GM21717 (cell line): ENCODE measurements around the gene TNFSF11.

Experiments used
- ATAC-seq: cut with Tn5 transposase; IDR thresholded peaks from one replicate; pipeline ENCODE4 v1.9.1; 2021; ENCODE audit warnings: mild to moderate bottlenecking, moderate library complexity; ENCODE audit not compliant: unreplicated experiment

The TNFSF11 gene

DNA sequence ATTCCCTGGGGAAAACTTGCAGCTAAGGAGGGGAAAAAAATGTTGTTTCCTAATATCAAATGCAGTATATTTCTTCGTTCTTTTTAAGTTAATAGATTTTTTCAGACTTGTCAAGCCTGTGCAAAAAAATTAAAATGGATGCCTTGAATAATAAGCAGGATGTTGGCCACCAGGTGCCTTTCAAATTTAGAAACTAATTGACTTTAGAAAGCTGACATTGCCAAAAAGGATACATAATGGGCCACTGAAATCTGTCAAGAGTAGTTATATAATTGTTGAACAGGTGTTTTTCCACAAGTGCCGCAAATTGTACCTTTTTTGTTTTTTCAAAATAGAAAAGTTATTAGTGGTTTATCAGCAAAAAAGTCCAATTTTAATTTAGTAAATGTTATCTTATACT lies 33.6 kb downstream of the TNFSF11 start:
- no peak for ATAC-seq

DNA sequence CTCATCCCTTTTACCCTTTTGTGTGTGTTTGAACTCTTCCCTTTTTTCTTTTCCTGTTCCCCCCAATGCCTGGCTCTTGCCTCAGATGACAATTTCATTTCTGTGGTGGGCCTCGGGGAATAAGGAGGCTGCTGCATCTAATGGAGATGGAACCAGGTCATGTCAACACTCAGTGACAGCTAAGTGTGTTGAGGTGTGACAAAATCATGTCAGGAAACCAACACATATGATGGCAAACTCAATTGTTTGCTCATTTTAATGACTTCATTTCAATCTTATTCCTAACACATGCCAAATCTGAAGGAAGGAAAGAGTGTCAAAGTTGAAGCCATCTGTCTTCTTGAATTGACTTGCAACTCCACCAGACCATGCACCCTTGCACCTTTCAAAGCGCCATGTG lies 36.7 kb downstream of the TNFSF11 start:
- no peak for ATAC-seq

DNA sequence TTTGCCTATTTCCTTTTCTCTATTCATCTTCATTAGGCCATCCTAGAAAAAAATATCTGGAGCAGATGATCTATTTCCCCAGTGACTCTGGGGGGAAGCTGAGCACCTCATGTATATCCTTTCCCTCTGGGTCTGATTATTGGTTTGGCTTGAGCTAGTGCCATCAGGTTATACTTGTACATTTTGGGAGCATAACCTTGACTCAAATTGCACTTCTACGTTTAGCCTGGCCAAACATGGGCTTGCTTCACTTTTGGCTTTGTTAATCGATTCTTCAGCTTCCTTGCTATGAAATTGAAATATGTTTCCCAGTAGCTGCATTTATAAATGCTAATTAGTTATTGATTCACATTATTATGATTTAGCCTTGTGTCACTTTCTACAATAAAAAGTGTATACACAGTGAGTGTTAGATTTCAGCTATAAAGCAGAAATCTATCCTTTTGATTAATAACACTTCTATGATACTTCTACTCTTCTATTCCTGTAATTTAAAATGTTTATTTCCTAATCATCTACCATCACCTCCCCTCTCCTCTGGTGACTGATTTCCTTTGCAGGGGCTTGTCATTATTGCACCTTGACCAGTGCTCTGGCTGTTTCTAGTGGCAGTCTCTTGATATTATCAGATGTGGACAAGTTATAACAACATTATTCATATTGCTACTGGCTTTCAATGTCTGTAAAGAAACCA lies 37.3 kb downstream of the TNFSF11 start:
- no peak for ATAC-seq

DNA sequence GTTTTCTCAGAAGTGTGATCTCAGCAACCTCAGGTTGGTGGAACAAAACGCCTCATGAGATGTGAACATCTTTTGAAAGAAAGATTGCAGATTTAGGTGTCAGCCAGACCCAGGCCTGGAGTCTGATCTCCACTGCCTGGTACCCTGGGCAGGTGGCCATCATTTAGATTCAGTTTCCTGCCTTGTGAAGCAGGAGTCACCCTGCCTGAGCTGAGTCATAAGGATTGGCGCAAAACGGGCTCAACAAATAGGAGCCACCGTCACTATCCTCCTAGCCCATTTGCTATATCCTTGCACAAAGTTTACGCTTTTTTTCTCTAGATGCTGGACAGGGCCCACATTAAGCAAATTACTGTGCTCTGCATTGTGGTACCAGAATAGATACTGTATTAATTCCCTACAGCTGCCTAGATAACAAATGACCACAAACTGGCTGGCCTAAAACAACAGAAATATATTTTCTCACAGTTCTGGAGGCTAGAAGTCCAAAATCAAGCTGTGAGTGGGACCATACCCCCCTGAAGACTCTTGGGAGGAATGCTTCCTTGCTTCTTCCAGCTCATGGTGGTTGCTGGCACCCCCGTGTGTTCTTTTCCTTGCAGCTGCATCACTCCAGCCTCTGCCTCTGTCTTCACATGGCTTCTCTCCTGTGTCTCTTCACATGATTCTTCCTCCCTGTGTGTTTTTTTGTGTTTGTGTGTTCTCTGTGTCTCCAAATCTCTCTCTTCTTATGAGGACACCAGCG lies 38.2 kb downstream of the TNFSF11 start:
- ATAC-seq, result no peak

DNA sequence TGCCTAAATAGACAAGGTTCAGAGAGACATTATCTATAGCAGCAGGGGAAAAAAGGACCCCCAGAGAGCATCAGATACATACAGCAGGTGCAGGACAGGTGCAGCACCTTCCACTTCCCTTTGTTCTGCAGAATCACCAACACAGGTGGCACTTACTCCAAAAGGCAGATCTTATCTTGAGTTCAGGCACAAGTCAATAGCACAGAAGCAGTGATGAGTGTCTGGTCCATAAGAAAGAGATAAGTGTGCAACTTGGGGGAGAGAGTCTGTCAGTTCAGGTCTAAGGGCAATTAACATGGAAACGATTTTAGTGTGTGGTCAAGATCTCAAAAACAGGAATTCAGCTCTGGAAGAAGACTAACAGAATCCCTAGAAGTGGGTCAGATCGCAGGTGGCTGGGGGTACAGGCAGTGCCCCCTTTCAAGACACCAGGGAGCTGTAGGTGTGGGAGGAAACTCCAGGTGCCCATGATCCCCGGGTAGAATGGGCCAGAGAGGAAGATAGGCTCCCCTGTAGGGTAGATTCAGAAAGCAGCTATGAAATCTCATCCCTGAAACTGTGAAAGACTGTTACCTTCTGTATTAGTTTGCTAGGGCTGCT lies 40.6 kb downstream of the TNFSF11 start:
- no peak for ATAC-seq

DNA sequence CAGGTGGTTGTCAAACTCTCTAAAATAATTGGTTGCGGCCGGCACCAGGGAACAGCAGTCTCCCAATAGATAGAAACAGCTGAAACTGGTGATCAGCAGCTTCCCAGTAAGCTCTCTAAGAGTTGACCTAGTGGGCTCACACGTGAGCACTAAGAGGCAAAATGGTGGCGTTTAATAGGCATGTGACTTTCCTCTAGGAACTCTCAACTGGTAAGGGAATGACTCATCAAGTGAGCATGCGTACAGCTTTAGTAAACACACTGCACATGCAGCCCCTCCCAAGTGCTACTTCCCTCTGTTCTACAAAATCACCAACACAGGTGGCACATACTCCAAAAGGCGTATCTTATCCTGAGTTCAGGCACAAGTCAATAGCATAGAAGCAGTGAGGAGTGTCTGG lies 41.7 kb downstream of the TNFSF11 start:
- ATAC-seq, result no peak

DNA sequence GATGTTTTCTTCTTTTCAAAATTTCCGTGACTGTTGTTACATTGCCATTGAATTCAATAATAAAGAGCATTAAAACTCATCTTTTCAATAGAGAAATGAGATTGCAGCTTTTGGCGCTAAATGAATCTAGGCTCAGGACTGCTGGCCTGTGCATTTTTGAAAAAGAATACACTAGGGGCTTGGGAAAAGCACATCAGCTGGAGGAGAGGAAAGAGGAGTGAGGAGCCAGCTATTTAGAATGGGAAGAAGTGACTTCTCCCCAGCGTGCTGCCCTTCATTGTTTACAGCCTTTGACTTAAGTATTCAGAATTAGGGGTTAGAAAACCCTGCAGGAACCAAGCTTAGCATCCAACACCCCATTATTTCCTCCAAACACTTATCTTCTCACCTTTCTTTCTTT lies 43.3 kb downstream of the TNFSF11 start:
- ATAC-seq, result no peak

DNA sequence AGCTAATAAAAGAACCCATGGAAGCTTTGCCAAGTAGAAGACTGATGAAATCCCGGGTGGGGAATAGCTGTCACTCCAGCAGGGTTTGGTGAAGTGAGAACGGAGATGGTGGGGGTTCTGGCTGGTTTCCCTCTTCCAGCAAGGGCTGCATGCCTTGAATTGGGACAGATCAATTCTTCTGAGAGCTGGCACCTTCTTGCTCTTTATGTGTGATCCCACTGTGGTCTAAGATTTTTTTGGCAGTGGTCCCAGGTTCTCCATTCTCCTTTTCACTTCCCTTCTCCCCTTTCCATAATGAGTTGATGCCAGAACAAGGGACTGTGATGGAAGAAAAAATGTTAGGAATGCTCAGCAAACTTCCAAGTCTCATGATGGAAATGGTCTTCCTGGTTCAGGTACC lies 50.0 kb downstream of the TNFSF11 start:
- ATAC-seq, result no peak

DNA sequence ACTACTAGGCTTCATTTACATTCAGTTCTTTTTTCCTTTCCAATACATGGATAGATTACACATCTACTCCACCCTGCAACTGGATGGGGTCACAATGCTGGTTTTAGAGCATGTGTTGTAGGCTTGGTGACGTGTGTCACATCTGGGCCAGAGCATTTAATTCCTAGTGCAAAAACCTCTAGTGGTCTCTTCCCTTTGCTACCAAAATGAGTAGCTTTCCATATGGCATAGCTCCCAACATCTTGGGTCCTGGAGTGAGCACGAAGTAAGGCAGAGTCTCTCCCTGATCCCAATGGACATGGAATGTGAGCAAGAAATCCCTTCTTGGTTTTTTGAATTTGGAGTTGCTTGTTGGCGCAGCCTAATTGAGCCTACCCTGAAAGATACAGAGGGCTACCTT lies 51.7 kb downstream of the TNFSF11 start:
- no peak for ATAC-seq

DNA sequence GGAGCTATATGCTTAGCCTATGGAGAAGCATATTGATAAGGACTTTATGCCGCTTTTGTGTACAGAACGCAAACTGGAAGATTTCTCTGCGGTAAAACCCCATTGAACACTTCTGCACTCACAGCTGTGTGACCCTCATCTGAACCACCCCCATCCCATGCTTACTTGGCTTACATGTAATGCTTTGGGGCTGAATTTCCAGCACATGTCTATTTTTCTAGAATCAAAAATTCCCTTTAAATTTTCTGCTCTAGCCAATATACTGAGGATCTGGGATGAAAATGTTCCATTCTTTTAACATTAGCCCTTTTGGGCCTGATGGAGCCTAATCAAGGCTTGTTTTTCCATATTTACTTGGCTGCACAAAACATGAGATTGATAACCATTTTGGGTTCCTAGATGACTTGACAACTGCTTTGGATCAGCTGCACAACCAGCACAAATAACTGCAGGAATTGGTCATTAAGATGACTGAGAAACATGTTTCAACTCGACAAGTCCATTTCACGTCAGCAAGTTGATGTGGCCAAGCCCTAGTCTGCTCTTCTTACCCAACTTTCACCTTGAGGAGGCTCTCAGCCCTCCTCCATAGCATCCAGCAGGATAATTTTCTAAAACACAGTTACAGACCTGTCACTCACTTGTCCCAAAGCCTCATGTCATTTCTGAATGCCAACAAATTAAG lies 52.4 kb downstream of the TNFSF11 start:
- ATAC-seq, result no peak

DNA sequence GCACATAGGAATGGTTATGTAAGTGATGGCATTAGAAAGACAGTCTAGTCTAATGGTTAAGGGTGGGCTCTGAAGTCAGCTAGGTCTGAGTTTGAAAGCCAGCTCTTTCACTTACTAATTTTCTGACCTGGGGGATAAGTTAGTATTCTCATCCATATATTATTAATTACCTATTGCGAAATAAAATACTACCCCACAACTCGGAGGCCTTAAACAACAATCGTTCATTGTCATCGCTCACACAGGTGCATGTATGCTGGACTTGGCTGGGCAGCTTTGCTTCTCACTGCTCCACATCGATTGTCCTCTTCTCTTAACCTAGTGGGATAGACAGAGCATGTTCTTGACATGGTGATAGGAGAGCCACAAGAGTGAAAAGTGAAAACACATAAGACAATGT lies 54.7 kb downstream of the TNFSF11 start:
- ATAC-seq, result no peak

DNA sequence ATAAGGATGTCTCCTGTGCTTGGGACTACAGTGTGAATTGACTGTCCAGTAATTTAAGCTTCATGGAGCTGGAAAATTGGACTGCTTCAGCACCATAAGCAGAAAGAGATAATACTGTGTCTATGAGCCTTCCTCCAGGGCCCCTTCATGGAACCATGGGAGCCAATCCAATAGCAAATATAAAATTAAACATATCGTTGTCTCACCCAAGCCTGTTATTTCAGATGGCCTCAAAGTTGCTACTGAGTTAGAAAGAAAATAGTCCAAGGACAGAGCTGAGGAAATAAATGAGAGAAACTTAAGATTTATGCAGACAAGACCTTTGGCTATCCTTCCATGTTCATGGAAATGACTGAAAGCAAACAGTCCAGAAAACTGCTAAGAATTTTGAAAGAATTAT lies 57.2 kb downstream of the TNFSF11 start:
- ATAC-seq, result no peak

DNA sequence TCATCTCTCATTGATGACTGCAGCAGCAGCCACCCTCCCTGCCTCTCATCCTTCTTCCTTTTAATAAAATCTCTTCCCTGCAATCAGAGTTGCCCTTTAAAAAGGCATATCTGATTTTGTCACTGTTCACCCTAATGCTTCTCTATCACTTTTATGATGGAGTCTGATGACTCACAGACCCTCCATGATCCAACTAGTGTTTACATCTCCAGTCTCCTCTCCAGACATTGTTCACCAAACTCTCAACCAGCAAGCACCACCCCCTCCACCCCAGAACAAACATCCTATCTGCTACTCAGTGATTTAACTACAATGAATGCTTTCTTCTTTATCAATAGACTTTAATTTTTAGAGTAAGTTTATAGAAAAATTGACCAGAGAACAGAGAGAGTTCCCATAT lies 59.5 kb downstream of the TNFSF11 start:
- ATAC-seq, result no peak

DNA sequence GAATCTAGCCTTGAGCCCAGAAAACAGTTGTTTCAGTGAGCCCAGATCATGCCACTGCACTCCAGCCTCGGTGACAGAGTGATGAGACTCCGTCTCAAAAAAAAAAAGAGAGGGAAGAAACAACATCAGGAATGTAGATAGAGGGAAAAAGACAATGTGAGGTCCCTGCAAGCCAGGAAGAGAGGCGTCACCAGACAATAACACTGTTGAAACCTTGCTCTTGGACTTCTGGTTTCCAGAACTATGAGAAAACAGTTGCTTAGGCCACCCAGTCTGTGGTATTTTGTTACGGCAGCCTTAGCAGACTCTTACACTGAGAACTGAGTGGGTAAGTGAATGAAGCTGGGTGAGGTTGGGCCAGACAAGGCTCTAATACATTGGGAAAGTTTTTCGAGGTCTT lies 64.1 kb downstream of the TNFSF11 start:
- no peak for ATAC-seq

DNA sequence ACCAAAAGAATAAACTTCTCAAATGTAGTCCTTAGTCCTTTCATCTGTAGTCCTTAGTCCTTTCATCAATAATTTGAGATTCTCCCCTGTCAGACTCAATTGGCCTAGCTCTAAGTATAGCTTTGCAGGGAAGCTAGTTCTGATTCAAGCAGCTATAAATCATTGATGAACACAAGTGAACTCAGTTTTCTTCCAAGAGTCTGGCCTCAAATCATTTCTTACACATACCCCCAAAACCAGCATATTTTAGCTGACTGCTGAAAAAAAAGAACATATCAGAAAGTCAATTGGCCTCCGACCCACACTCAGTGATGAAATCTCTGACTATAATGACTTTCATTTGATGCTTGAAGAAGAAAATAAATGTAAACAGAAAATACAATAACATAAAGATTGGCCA lies 64.9 kb downstream of the TNFSF11 start:
- no peak for ATAC-seq

DNA sequence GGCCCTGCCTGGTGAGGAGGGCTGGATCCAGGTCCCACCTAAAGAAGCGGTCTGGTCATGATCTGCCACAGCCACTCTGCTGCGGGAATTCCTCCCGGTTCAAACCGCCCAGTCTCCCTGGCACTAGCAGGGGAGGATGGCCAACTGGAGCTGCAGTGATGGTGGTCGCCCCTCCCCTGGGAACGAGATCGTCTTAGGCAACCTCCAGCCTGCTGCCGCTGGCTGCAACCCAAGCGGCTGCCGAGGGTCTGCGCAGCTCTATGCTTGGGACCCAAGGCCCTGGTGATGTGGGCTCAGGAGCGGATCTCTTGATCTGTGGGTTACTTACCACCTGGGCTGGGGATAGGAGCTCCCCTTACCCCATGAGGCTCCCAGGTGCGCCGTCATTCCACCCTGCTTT lies 69.1 kb downstream of the TNFSF11 start:
- no peak for ATAC-seq

DNA sequence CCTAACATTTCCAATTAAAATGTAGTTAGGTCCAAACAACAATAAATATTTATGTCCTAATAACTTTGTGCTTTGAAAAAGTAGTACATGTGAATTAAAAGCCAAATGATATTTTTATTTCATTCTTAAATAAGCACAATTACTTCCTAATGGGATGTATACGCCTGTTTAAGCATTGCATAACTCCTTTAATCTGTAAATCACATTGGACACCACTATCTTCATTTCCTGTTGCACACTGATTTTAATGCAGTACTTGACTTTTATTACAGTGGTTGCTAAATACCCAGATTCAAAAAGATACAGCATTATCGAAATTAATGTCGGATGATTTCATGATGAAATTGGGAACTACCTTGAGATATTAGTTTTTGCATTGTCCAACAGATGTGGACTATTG lies 70.9 kb downstream of the TNFSF11 start:
- no peak for ATAC-seq

DNA sequence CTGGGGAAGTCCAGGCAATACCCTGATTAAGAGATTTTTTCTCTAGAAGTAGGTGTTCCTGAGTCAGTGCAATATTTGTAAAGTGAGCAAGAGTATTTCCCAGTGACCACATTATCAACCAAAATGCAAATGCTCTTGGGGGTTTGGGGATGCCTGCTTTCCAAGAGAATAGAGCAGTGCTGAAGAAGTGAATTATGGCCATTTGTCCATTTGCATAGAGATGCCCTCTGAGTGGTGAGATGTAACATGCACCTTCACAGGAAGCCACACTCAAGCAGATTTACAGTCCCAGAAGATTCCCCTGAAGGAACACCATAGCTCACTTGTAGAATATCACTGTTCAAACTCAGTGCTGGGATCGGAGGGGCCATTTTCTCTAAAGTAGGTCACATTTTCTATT lies 71.8 kb downstream of the TNFSF11 start:
- no peak for ATAC-seq

DNA sequence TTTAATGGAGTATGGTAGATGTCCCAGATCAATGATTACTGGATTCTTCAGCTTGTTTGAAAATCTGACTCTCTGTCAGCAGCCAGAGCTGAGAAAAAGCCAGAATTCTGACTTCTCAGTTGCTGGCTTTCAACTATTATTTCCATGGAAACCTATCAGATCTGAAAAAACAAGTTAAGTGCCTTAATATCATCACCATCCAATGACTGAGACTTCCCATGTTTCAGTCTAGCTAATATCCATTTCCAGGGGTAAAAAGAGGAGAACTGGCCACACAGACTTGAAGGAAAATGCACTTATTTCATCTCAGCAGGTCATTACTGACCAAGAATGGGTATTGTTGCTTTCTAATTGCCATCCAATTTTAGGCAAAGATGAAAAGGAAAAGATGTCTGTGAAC lies 75.2 kb downstream of the TNFSF11 start:
- ATAC-seq, result no peak

DNA sequence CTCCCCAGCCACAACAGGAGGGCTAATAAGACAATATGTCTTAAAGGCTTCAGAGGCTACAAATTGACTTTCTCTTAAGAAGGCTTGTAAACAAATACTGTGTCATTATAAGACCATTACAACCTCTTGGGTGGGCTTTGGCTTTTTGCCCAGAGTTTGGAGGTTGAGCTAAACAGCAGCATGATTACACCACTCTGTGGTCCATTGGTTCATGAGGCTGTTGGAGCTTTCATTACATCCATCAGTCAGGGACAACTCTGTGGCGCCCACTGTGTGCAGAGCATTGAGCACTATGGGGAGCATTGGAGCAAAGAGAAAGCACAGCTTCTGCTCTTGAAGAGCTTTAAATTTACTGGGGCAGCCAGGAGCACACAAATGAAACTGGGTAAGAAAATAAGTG lies 75.9 kb downstream of the TNFSF11 start:
- no peak for ATAC-seq

DNA sequence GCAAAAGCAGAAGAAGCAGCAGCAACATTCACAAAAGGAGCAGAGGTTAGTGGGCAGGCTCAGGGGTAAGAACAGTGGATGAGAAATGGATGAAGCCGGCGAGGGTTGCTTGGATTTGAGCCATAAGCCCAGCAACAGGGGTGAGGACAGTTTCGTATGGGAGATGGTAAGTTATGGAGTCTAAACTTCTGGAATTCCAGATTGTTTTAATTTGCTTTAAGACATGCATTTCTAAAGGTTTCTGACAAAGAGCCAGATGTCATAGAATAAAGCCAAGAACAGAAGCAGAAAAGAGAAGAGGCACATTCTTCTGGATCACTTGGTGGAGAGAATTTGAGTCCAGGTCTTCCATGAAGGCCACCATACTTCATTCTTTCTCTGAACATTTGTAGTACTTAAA lies 76.6 kb downstream of the TNFSF11 start:
- ATAC-seq, result no peak
